Neuron (in vitro differentiated cells): ENCODE measurements around the gene ESYT2.
A peak's percentile ranks its signal among the peaks of the same experiment; 100 is the strongest.

ENCODE experiments used
- H2AFZ ChIP-seq: one replicate; pipeline ENCODE4 v1.6.1; 2013; ENCODE audit warnings: low read depth, mild to moderate bottlenecking, inconsistent platforms, low read length, moderate library complexity
- H3K27me3 ChIP-seq: one replicate; pipeline ENCODE4 v1.6.1; 2013; ENCODE audit warnings: low read length; ENCODE audit not compliant: insufficient read depth
- H3K36me3 ChIP-seq: one replicate; pipeline ENCODE4 v1.6.1; 2013; ENCODE audit warnings: low read length; ENCODE audit not compliant: insufficient read depth
- H3K4me1 ChIP-seq: one replicate; pipeline ENCODE4 v1.6.1; 2013; ENCODE audit warnings: low read length; ENCODE audit not compliant: insufficient read depth
- H3K4me3 ChIP-seq: 2 replicates; pipeline ENCODE4 v1.5.1; 2013; ENCODE audit warnings: mild to moderate bottlenecking, low read length, moderate library complexity
- H3K9me3 ChIP-seq: one replicate; pipeline ENCODE4 v1.6.1; 2013; ENCODE audit warnings: low read length

ESYT2 gene

DNA sequence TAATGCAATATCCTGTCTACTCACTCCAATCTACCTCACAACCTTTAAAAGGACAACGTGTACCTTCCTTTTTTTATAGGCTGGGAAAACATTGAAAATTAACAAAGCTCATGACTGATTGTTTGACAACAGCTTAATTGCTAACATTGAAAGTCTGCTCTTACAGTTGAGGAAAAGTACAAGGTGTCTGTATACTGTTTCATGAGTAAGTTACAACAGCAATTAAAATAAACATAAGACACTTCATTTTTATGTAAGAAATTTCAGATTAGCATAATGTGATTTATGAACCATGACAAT, 96.1 kb downstream of the ESYT2 start:
- Histone ChIP-seq H3K4me1 (peaks cover 8% of the 10 kb centered on the region), H3K9me3 (peaks cover 2% of the 10 kb centered on the region), H3K27me3 (no peaks in the 10 kb centered on the region), H3K4me3 (no peak overlapping the region), H3K36me3 (peaks cover 12% of the 10 kb centered on the region), H2AFZ (no peak overlapping the region)

DNA sequence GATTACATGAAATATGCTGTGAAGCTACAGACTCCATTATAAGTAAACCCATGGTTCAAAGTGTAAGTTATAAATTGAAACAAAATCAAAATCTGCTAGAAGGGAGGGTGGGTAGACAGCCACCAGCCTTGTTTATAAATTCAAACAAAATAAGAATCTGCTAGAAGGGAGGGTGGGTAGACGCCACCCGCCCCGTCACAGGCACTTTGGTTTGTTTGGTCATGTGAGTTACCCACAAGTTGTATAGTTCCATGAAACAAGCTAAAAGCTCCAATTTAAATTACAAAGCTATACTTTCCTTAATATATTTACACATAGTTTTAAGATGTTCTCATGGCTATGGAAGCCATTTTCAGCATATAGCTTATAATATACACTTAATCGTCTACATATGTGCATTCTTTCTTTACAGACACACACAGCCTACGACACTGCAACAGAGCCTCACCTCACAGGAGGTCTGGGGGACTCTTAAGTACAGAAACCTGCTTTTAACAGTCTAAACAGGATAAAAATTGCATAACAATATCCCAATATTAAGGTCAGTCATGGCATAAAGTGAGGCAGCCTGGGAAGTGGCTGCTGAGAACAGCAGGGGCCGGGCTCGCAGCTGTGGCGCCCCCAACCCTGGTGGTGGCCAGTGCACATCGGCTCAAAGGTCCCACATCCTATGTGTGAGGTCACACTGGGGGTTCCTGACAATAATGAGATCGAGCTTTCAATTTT, 96.7 kb downstream of the ESYT2 start:
- Histone ChIP-seq H3K4me3 (no peak overlapping the region), H3K9me3 (peaks cover 2% of the 10 kb centered on the region), H3K27me3 (no peaks in the 10 kb centered on the region), H3K4me1 (peaks cover 8% of the 10 kb centered on the region), H3K36me3 (peaks cover 12% of the 10 kb centered on the region), H2AFZ (no peak overlapping the region)

DNA sequence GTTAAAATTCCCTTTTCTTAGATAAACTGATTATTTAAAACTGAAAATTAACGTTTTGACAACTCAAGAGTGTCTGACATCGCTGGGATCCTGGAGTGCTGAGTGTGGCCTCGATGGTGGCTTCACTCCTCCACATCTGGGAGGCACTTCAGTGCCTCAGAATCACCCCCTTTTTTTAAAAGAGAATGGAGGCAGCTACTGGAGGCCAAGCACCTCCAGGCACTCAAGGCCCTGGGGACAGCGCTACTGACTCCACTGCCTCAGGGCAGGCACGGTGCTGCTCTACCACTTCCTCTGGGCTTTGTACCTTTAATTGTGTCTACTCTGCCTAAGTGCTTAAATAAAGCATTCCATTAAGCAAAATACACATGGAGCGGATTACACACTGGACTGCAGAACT, 97.5 kb downstream of the ESYT2 start:
- peaks cover 2% of the 10 kb centered on the region for H3K9me3 ChIP-seq
- H3K4me3 ChIP-seq, result no peak overlapping the region
- H2AFZ ChIP-seq, result no peak overlapping the region
- peaks cover 8% of the 10 kb centered on the region for H3K4me1 ChIP-seq
- H3K36me3 ChIP-seq, result peaks cover 6% of the 10 kb centered on the region
- H3K27me3 ChIP-seq, result no peaks in the 10 kb centered on the region

DNA sequence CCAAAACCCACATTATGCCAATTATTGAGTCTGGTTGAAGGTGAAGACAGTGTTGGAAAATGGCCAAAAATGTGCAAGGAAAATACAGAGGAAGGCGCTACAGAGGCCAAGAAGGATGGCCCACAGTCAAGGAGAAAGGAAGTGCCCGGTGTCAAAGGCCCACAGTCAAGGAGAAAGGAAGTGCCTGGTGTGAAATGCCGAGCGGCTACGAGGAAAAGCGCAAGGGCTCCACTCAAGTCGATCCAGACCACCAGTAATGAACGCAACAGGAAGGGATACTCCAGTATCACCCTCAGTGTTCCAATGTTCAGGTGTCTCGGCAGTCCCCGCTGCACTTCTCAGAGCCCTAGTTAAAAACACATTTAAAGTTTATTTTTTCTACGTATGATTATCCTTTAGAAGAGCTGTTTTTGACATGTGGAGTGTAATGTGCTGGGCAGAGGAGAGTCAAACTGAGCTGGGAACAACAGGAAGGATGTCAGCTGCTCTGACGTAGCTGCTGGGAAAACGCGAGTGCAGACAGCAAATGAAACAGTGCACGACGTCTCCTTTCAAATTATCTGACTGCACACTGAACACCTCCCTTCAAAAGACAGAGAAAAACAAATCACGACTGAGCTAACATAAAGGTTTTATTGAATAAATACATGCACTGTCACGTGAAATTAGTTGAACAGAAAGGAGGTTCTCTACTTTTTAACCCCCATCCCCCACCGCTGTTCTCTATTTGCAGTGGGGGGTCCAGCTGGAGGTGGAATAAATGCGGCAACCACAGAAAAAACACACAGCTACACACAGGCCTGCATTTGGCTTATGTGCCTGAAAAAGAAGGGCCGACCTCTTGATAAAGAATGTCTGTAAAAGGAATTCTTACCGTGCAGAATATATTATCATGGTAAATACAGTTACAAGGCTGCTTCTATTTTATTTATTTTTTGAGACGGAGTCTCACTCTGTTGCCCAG, 98.6 kb downstream of the ESYT2 start:
- Histone ChIP-seq H3K9me3 (peaks cover 2% of the 10 kb centered on the region), H3K4me1 (peaks cover 8% of the 10 kb centered on the region), H3K4me3 (no peak overlapping the region), H2AFZ (peak overlapping the region; percentile 53), H3K27me3 (no peaks in the 10 kb centered on the region), H3K36me3 (peaks cover 4% of the 10 kb centered on the region)

DNA sequence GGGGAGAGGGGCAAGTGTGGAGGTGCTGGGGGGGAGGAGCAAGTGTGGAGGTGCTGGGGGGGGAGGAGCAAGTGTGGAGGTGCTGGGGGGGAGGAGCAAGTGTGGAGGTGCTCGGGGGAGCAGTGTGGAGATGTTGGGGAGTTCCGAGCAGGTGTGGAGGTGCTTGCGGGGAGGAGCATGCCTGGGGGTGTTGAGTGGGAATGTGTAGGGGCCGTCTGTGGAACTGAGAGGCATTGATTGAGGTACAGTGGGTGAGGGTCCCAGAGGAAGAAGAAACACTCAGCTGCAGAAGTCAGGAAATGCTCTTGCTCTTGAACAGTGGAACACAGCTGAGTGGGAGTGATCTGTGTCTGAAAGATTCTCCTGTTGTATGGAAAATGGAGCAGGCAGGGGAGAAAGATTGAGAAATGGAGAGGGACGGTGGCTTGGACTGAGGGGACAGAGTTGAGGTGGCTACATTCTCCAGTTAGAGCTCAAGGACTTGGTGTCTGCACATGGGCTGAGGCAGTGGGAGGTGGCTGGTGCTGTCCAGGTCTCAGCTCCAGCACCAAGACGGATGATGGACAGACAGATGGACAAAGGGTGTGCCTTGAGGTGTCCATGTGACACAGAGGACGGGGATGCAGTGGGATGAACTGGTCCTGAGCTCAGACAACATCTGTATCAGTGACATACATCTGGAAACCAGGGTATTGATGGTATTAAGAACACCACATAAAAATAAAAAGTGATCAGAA, 99.5 kb downstream of the ESYT2 start:
- no peak overlapping the region for H2AFZ ChIP-seq
- no peaks in the 10 kb centered on the region for H3K27me3 ChIP-seq
- no peak overlapping the region for H3K4me3 ChIP-seq
- H3K36me3 ChIP-seq, result peaks cover 4% of the 10 kb centered on the region
- H3K9me3 ChIP-seq, result peaks cover 2% of the 10 kb centered on the region
- H3K4me1 ChIP-seq, result peaks cover 8% of the 10 kb centered on the region

DNA sequence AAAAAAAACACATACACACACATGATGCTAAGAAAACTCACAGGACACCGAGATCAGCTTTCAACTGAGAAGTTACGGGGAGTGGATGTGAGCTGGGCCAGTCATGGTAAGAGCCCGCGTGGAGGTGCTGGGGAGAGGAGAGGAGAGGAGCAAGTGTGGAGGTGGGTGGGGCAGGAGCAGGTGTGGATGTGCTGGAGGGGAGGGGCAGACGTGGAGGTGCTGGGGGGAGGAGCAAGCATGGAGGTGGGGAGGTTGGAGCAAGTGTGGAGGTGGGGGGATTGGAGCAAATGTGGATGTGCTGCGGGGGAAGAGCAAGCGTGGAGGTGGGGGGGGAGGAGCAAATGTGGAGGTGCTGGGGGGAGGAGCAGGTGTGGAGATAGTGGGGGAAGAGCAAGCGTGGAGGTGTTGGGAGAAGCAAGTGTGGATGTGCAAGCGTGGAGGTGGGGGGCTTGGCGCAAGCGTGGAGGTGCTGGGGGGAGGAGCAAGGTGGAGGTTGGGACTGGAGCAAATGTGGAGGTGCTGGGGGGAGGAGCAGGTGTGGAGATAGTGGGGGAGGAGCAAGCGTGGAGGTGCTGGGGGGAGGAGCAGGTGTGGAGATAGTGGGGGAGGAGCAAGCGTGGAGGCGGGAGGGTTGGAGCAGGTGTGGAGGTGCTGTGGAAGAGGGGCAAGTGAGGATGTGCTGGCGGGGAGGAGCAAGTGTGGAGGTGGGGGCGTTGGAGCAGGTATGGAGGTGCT, 100.2 kb downstream of the ESYT2 start:
- Histone ChIP-seq H3K4me1 (peaks cover 8% of the 10 kb centered on the region), H3K27me3 (no peaks in the 10 kb centered on the region), H3K4me3 (no peak overlapping the region), H3K9me3 (peaks cover under 1% of the 10 kb centered on the region), H2AFZ (no peak overlapping the region), H3K36me3 (peaks cover 2% of the 10 kb centered on the region)

DNA sequence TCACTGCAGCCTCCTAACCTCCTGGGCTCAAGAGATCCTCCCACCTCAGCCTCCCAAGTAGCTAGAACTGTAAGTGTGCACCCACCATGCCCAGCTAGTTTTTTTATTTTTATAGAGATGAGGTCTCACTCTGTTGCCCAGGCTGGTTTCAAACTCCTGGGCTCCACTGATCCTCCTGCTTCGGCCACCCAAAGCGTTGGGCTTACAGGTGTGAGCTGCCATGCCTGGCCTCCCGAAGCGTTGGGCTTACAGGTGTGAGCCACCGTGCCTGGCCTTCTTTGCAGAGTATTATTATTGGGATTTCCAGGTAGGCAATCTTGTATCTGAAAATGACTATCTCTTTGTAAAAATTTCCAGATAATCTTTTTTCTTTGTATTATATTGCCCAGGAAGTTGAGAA, 101.6 kb downstream of the ESYT2 start:
- Histone ChIP-seq H3K36me3 (no peaks in the 10 kb centered on the region), H2AFZ (no peak overlapping the region), H3K27me3 (no peaks in the 10 kb centered on the region), H3K4me1 (peaks cover 8% of the 10 kb centered on the region), H3K4me3 (no peak overlapping the region), H3K9me3 (no peaks in the 10 kb centered on the region)

DNA sequence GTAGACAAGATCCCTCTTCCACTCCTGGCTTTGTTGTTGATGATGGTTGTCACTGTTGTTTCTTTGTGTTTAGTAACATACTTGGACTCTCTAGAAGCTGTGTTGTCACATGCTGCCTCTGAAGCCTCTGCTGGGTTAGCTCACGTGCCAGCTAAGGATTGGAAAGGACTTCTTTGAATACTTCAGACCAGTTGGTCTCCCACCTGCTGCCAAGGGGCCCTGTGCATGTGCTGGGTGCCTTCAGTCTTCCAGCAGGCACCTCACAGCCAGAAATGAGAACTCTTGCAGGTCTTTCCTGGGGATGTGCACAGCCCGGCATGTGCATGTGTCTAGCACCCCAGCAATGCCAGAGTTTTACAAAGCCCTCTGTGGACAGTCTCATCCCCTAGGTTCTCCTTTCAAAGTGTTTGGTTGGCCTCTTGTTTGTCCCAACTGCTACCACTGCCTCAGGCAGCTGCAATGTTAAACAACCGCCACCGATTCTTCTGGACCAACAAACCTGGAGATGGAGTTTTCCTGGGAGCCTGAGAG, 103.0 kb downstream of the ESYT2 start:
- Histone ChIP-seq H3K4me1 (peaks cover 8% of the 10 kb centered on the region), H3K4me3 (no peak overlapping the region), H3K36me3 (no peaks in the 10 kb centered on the region), H2AFZ (no peak overlapping the region), H3K9me3 (no peaks in the 10 kb centered on the region), H3K27me3 (no peaks in the 10 kb centered on the region)

DNA sequence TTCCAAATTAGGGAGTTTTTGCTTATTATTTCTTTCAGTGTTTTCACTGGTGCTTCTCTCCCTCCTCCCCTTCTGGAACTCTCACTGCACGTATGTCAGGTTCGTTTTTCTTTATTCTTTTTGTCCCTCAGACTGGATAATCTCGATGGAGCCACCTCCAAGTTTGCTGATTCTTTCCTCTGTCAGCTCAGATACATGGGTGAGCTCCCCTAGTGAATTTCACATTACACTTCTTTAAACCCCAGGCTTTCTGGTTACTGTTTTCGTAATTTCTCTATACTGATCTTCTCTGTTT, 103.9 kb downstream of the ESYT2 start:
- no peaks in the 10 kb centered on the region for H3K36me3 ChIP-seq
- H3K4me1 ChIP-seq, result peaks cover 2% of the 10 kb centered on the region
- H3K27me3 ChIP-seq, result no peaks in the 10 kb centered on the region
- no peak overlapping the region for H3K4me3 ChIP-seq
- no peak overlapping the region for H2AFZ ChIP-seq
- no peaks in the 10 kb centered on the region for H3K9me3 ChIP-seq

DNA sequence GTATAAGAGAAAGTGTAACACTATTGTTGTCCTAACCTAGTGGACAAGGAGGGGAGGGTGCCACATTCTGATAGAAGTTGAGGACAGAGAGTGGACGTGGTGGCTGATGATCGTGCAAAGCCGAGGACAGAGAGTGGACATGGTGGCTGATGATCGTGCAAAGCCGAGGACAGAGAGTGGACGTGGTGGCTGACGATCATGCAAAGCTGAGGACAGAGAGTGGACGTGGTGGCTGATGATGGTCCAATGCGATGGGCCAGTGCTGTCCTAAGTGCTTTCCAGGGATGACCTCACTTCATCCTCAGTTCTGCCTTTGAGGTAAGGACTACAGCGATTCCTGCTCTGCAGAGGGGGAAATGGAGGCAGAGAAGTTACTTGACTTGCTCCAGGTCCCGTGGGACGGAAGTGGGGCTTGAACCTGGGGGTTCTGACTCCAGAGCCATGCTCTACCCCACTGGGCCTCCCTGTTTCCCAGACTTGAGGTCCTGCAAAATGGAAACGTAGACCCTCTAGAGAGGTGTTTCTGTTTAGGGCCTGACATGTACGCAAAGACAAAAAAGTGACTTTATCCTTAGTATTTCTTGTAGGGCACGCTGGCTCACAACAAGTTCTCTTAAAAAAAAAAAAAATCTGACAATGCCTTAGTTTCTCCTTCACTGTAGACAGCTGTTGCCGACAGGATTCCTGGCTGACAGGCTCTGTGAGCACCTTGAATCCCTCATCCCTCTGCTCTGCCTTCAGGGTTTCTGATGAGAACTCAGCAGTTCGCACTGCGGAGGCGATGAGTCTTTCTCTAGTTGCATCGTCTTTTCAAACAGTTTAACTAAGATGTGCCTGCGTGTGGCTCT, 104.4 kb downstream of the ESYT2 start:
- no peaks in the 10 kb centered on the region for H3K9me3 ChIP-seq
- H3K4me1 ChIP-seq, result no peaks in the 10 kb centered on the region
- no peaks in the 10 kb centered on the region for H3K36me3 ChIP-seq
- no peak overlapping the region for H3K4me3 ChIP-seq
- H2AFZ ChIP-seq, result no peak overlapping the region
- no peaks in the 10 kb centered on the region for H3K27me3 ChIP-seq

DNA sequence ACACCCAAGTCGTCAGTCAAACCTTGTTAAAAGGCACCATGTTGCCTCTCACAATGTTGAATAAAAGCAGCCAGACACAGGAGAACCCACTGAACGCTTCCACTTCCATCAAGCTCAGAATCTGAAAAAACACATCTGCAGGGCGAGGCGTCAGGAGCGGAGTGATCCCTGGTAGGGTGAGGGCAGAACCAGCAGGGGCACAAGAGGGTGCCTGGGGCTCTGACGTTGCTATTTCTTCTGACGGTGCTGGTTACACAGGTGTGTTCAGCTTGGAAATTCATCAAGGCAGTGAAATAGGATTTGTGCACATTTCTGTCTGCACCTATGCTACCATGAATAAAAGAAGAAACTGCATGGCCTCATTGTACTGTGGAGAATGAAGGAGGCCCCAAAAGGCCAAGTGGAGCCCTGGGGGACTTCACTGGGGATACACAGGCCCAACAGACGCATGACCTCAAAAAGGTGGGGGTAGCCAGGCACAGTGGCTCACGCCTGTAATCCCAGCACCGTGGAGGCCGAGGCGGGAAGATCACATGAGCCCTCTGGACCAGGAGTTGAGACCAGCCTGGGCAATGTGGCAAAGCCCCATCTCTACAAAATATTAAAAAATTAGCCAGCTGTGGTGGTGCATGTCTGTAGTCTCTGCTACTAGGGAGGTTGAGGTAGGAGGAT, 105.5 kb downstream of the ESYT2 start:
- Histone ChIP-seq H3K9me3 (no peaks in the 10 kb centered on the region), H3K27me3 (no peaks in the 10 kb centered on the region), H2AFZ (no peak overlapping the region), H3K4me1 (no peaks in the 10 kb centered on the region), H3K4me3 (no peak overlapping the region), H3K36me3 (no peaks in the 10 kb centered on the region)
